Body of pancreas (tissue), 4 donors: ENCODE measurements around the gene GPRIN2. TPM values are rescaled to one million over a fixed set of nuclear protein-coding genes. Genes with fewer than 3 reads are reported as not detected.

Experiments
- ATAC-seq: fragments of 150-250 bp; one replicate; pipeline ENCODE4 v1.9.1; 2016
- DNase-seq, 4 donors: peaks; one replicate each; pipeline ENCODE4 v3.0.0-alpha.2; 2019
- H3K27ac ChIP-seq, 4 donors: fragments of 200-600 bp; sonication (generic); 1 replicate in 3 of 4; 2 replicates in 1 of 4; pipeline versions ENCODE4 v1.5.1 to v1.6.1; 2016 to 2019; ENCODE audit warnings: mild to moderate bottlenecking in 1 of 4, mixed read lengths in 1 of 4, moderate library complexity in 1 of 4
- H3K27me3 ChIP-seq, 2 donors: fragments of 200-600 bp; sonication (generic); one replicate each; pipeline ENCODE4 v1.6.0; 2016; ENCODE audit warnings: mild to moderate bottlenecking in 1 of 2
- H3K36me3 ChIP-seq, 2 donors: fragments of 200-600 bp; sonication (generic); replicated peaks in 1 of 2; 2 replicates each; pipeline ENCODE4 v1.5.1; 2016; ENCODE audit warnings: low read depth in 2 of 2; ENCODE audit not compliant: insufficient read depth in 1 of 2
- H3K4me1 ChIP-seq: fragments of 200-600 bp; sonication (generic); one replicate; pipeline ENCODE4 v1.6.0; 2016
- H3K4me3 ChIP-seq, 2 donors: fragments of 200-600 bp; sonication (generic); 1 replicate in 1 of 2; 2 replicates in 1 of 2; pipeline ENCODE4 v1.5.1; 2016 to 2019
- H3K9me3 ChIP-seq, 3 donors: fragments of 200-600 bp; sonication (generic); 1 replicate in 2 of 3; 2 replicates in 1 of 3; pipeline ENCODE4 v1.5.1; 2016
- POLR2A ChIP-seq, 3 donors: fragments of 450-650 bp; IDR thresholded peaks; one replicate each; pipeline ENCODE4 v1.6.1; 2016; ENCODE audit warnings: antibody characterized with exemption in 3 of 3, mild to moderate bottlenecking in 2 of 3
- WGBS, 2 donors: methylation state at CpG; one replicate each; pipeline ENCODE4 v1.1.5; 2017; 5-methylcytosine and 5-hydroxymethylcytosine counted together
- intact Hi-C: fragments of 100-400 bp; cut with DNase I; formaldehyde crosslinking; loops from one replicate; pipeline ENCODE4 v1.15.1; 2023
- total RNA-seq, 2 donors: library from RNA; depleted of rRNA; stranded (reverse); fragments of >200 nt; gene quantifications; one replicate each; pipeline ENCODE4 v1.1.0, GENCODE V29; 2016
- TF ChIP-seq, protein P1 (sequence below), 7 experiments: fragments of 450-650 bp in 4 of 7; fragments of 200-600 bp in 3 of 7; sonication (generic) in 3 of 7; IDR thresholded peaks; one replicate each; pipeline ENCODE4 v1.5.1; 2016 to 2019; ENCODE audit warnings: antibody characterized with exemption in 7 of 7

Gene GPRIN2
- total RNA-seq, 2 donors from 2014 or later, result 15.8 to 16.3 TPM

GRCh38 chr10:46527241-46527811 is 29.1 kb downstream of the GPRIN2 start:
- TF ChIP-seq, protein P1, sequence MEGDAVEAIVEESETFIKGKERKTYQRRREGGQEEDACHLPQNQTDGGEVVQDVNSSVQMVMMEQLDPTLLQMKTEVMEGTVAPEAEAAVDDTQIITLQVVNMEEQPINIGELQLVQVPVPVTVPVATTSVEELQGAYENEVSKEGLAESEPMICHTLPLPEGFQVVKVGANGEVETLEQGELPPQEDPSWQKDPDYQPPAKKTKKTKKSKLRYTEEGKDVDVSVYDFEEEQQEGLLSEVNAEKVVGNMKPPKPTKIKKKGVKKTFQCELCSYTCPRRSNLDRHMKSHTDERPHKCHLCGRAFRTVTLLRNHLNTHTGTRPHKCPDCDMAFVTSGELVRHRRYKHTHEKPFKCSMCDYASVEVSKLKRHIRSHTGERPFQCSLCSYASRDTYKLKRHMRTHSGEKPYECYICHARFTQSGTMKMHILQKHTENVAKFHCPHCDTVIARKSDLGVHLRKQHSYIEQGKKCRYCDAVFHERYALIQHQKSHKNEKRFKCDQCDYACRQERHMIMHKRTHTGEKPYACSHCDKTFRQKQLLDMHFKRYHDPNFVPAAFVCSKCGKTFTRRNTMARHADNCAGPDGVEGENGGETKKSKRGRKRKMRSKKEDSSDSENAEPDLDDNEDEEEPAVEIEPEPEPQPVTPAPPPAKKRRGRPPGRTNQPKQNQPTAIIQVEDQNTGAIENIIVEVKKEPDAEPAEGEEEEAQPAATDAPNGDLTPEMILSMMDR (IDR thresholded peaks at IDR 0.05), result no peak
- no peak for TF ChIP-seq POLR2A (IDR thresholded peaks at IDR 0.05)
- Histone ChIP-seq H3K4me3 (no peak overlapping the region), H3K27me3 (no peaks in the 10 kb centered on the region), H3K4me1 (peaks cover 18% of the 10 kb centered on the region), H3K36me3 (no peaks in the 10 kb centered on the region), H3K27ac (no peak overlapping the region), H3K9me3 (no peaks in the 10 kb centered on the region)
- no peak for ATAC-seq
- intact Hi-C loops, result no loop called here
- peak in 2 of 4 donors; percentile 9 to 12 for DNase-seq
- WGBS, 2 donors, result 83% methylated on average over 12 of the region's 12 CpGs

GRCh38 chr10:46526682-46527038 is 29.8 kb downstream of the GPRIN2 start:
- Histone ChIP-seq H3K9me3 (no peaks in the 10 kb centered on the region), H3K27me3 (no peaks in the 10 kb centered on the region), H3K4me1 (peaks cover 18% of the 10 kb centered on the region), H3K4me3 (no peak overlapping the region), H3K27ac (no peak overlapping the region), H3K36me3 (no peaks in the 10 kb centered on the region)
- WGBS, 2 donors, result 43 to 46% methylated on average over 7 of the region's 7 CpGs
- peak; percentile 49 for ATAC-seq
- DNase-seq, result peak in 3 of 4 donors; percentile 23 to 60 (median 39)
- TF ChIP-seq, protein P1 (IDR thresholded peaks at IDR 0.05), result no peak
- no peak for TF ChIP-seq POLR2A (IDR thresholded peaks at IDR 0.05)
- intact Hi-C loops, result no loop called here

DNA sequence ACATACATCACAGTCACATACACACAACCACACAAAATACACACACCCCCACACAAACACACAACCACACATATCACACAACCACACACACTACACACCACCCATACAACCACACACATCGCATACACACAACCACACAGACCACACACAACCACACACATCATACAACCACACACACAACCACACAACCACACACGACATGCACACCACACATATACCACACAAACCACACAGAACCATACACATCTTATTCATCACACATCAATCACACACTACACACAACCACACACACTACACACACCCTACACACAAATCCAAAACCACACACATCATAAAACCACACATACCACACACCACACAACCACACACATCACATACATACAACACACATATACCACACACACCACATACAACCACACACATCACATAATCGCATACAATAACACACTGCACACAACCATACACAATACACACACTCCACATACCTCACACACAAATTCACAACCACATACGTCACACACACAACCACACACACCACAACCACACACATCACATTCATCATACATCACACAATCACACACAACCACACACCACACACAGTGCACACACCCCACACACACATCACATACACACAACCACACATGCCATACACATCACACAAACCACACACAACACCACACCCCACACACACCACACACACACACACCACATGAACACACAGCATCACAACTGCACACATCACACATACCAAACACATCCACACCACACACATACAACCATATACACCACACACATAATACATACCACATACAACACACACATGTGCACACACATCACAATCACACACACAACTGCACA is 30.4 kb downstream of the GPRIN2 start:
- peaks cover 18% of the 10 kb centered on the region for H3K4me1 ChIP-seq
- H3K9me3 ChIP-seq, result no peaks in the 10 kb centered on the region
- no peaks in the 10 kb centered on the region for H3K27me3 ChIP-seq
- ATAC-seq (no peak), DNase-seq (peak in 1 of 4 donors; percentile 5)
- H3K4me3 ChIP-seq, result no peak overlapping the region
- peak overlapping the region in 1 of 4 donors; percentile 3 for H3K27ac ChIP-seq
- WGBS, 2 donors, result 80 to 83% methylated on average over 4 of the region's 4 CpGs
- no peaks in the 10 kb centered on the region for H3K36me3 ChIP-seq
- no peak for TF ChIP-seq POLR2A (IDR thresholded peaks at IDR 0.05)
- TF ChIP-seq, protein P1 (IDR thresholded peaks at IDR 0.05), result peak in 1 of 7 experiments; percentile 4
- intact Hi-C loops, result no loop called here

GRCh38 chr10:46525177-46525823 is 31.2 kb downstream of the GPRIN2 start:
- Histone ChIP-seq H3K9me3 (no peaks in the 10 kb centered on the region), H3K27ac (peak overlapping the region in 1 of 4 donors; percentile 3), H3K27me3 (no peaks in the 10 kb centered on the region), H3K4me3 (no peak overlapping the region), H3K4me1 (peaks cover 18% of the 10 kb centered on the region), H3K36me3 (no peaks in the 10 kb centered on the region)
- intact Hi-C loops, result no loop called here
- 84 to 91% methylated on average over 5 of the region's 5 CpGs for WGBS, 2 donors
- TF ChIP-seq POLR2A (IDR thresholded peaks at IDR 0.05), result no peak
- TF ChIP-seq, protein P1 (IDR thresholded peaks at IDR 0.05), result no peak
- DNase-seq, result peak in 2 of 4 donors; percentile 9 to 10
- no peak for ATAC-seq
